ENCODE results near the gene ARX.

DNA sequence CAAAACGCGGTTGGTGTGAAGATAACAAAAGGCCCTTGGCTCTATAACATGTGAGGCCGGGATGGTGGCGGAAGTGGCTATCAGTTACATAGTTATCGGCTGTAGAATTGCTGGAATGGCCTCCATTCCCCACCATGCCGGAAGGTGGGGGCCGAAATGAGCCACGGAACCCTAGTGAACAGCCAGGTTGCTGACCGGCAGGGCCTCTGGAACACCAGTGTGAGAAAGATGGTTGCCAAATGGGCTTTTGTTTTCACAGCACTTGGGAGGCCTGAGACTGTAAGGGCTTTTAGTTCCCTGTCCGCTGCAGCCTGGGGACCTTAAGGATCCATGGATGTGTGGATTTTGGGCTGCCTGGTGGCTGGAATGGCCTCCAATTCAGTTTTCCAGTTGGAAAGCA is 23.3 kb upstream of the ARX start:
- TF ChIP-seq, protein P1, sequence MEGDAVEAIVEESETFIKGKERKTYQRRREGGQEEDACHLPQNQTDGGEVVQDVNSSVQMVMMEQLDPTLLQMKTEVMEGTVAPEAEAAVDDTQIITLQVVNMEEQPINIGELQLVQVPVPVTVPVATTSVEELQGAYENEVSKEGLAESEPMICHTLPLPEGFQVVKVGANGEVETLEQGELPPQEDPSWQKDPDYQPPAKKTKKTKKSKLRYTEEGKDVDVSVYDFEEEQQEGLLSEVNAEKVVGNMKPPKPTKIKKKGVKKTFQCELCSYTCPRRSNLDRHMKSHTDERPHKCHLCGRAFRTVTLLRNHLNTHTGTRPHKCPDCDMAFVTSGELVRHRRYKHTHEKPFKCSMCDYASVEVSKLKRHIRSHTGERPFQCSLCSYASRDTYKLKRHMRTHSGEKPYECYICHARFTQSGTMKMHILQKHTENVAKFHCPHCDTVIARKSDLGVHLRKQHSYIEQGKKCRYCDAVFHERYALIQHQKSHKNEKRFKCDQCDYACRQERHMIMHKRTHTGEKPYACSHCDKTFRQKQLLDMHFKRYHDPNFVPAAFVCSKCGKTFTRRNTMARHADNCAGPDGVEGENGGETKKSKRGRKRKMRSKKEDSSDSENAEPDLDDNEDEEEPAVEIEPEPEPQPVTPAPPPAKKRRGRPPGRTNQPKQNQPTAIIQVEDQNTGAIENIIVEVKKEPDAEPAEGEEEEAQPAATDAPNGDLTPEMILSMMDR (IDR thresholded peaks at IDR 0.05), result no peak
- TF ChIP-seq SMC3 (IDR thresholded peaks at IDR 0.05; ENCODE audit: low read depth, low read length), result no peak
- no peak for TF ChIP-seq FOXM1 (IDR thresholded peaks at IDR 0.05; ENCODE audit: low read depth)
- TF ChIP-seq, protein P2, sequence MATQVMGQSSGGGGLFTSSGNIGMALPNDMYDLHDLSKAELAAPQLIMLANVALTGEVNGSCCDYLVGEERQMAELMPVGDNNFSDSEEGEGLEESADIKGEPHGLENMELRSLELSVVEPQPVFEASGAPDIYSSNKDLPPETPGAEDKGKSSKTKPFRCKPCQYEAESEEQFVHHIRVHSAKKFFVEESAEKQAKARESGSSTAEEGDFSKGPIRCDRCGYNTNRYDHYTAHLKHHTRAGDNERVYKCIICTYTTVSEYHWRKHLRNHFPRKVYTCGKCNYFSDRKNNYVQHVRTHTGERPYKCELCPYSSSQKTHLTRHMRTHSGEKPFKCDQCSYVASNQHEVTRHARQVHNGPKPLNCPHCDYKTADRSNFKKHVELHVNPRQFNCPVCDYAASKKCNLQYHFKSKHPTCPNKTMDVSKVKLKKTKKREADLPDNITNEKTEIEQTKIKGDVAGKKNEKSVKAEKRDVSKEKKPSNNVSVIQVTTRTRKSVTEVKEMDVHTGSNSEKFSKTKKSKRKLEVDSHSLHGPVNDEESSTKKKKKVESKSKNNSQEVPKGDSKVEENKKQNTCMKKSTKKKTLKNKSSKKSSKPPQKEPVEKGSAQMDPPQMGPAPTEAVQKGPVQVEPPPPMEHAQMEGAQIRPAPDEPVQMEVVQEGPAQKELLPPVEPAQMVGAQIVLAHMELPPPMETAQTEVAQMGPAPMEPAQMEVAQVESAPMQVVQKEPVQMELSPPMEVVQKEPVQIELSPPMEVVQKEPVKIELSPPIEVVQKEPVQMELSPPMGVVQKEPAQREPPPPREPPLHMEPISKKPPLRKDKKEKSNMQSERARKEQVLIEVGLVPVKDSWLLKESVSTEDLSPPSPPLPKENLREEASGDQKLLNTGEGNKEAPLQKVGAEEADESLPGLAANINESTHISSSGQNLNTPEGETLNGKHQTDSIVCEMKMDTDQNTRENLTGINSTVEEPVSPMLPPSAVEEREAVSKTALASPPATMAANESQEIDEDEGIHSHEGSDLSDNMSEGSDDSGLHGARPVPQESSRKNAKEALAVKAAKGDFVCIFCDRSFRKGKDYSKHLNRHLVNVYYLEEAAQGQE (IDR thresholded peaks at IDR 0.05; ENCODE audit: low read depth, low read length), result no peak

Data from SK-N-SH (cell line).